Natural killer cell treated with Interleukin-12 subunit alpha and Interleukin-12 subunit beta and Interleukin-15 and Interleukin-18, amount 100 ng/mL, for 72 hours (primary cell): ENCODE data around the gene SIX6. TPM values are rescaled to one million over a fixed set of nuclear protein-coding genes. Genes with fewer than 3 reads are reported as not detected.

Experiments used
- ATAC-seq, 2 donors: fragments of 150-1000 bp; cut with Tn5 transposase in 1 of 2; sonication (Bioruptor Pico), chemical (Tn5 transposase) in 1 of 2; 2 replicates each; pipeline ENCODE4 v1.10.0; 2021
- DNase-seq: peaks from one replicate; pipeline ENCODE4 v3.0.0; 2022; ENCODE audit warnings: low spot score
- H3K27ac Mint-ChIP-seq, 2 donors: 1 replicate in 1 of 2; 2 replicates in 1 of 2; pipeline ENCODE4 v1.8.0; 2022; ENCODE audit warnings: mixed read lengths in 2 of 2, mild to moderate bottlenecking in 1 of 2, moderate library complexity in 1 of 2
- H3K27me3 Mint-ChIP-seq, 2 donors: 1 replicate in 1 of 2; 2 replicates in 1 of 2; pipeline ENCODE4 v1.8.0; 2022; ENCODE audit warnings: mixed read lengths in 2 of 2
- H3K36me3 Mint-ChIP-seq: one replicate; pipeline ENCODE4 v1.8.0; 2022; ENCODE audit warnings: mixed read lengths
- H3K4me1 Mint-ChIP-seq, 2 donors: 1 replicate in 1 of 2; 2 replicates in 1 of 2; pipeline ENCODE4 v1.8.0; 2022; ENCODE audit warnings: low read depth in 2 of 2, mixed read lengths in 2 of 2, mild to moderate bottlenecking in 1 of 2
- H3K4me3 Mint-ChIP-seq: one replicate; pipeline ENCODE4 v1.8.0; 2022; ENCODE audit warnings: mixed read lengths
- H3K9me3 Mint-ChIP-seq: 2 replicates; pipeline ENCODE4 v1.8.0; 2022; ENCODE audit warnings: mixed read lengths
- total RNA-seq, 2 donors: library from RNA; stranded (reverse); gene quantifications; one replicate each; pipeline ENCODE4 v1.2.3, GENCODE V29; 2022

Gene SIX6
- total RNA-seq, 2 donors from 2014 or later = not detected

DNA sequence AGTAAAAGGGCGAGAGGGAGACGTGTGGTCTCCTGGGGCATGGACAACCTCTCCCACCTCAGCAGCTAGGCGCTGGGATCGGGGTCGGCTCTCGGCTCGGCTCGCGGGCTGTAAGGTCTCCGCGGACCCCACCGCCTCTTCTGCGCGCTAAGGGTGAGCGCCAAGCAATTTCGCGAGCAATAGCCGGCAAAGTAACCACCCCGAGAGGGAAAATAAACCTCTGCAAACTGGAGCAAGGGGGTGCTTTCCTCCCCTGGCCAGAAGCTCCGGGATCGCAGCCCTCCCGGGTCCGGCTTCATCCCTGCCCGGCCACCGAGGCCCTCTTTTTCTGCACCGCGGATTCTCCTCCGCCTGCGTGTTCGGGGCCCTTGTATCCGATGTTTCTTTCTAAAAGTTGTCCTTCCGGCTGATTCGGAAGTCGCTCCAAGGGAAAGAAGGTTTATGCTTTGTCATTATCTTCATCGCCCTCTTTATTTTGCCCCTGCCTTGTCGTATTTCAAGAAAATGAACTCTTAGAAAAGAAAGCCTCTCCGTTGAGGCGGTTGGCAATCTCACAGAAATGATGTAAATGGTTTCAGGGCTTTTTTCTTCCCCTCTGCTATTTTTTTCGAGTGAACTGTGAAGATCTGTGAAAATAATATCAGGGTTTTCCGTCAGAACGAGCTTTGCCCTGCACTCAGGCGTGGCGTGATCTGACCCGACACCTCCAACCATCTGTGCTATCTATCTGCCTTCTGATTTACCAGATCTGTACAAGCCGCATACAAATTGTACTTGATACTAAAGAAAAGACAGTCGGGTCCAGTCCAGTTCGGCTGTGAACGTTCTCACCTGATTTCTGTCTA, 1.7 kb upstream of the SIX6 start:
- no peaks in the 10 kb centered on the region for H3K36me3 Mint-ChIP-seq
- H3K9me3 Mint-ChIP-seq = no peaks in the 10 kb centered on the region
- peaks cover 38 to 56% of the 10 kb centered on the region in 2 donors for H3K27me3 Mint-ChIP-seq
- no peak overlapping the region for H3K4me3 Mint-ChIP-seq
- no peaks in the 10 kb centered on the region for H3K4me1 Mint-ChIP-seq
- DNase-seq (no peak), ATAC-seq (no peak)
- H3K27ac Mint-ChIP-seq = no peak overlapping the region

DNA sequence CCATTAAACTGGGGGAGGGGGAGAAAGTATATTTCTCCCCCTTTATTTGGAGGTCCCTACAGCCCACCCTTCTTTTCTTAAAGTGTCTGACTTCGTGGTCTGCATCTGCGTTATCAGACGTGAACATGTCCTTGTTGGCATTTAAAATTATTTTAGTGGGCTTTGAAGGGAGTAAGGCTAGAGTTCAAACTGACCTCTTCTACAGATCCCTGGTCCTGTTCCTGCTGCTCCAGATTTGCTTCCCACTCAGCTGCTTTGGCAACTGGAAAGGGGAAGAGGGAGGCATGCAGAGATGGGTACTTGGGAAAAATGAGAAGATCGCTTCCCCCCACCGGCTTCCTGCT, 611 bp upstream of the SIX6 start:
- ATAC-seq = no peak
- H3K27me3 Mint-ChIP-seq = peaks cover 39 to 54% of the 10 kb centered on the region in 2 donors
- H3K4me1 Mint-ChIP-seq = no peaks in the 10 kb centered on the region
- H3K36me3 Mint-ChIP-seq = no peaks in the 10 kb centered on the region
- H3K27ac Mint-ChIP-seq = no peak overlapping the region
- no peaks in the 10 kb centered on the region for H3K9me3 Mint-ChIP-seq
- H3K4me3 Mint-ChIP-seq = no peak overlapping the region
- no peak for DNase-seq

DNA sequence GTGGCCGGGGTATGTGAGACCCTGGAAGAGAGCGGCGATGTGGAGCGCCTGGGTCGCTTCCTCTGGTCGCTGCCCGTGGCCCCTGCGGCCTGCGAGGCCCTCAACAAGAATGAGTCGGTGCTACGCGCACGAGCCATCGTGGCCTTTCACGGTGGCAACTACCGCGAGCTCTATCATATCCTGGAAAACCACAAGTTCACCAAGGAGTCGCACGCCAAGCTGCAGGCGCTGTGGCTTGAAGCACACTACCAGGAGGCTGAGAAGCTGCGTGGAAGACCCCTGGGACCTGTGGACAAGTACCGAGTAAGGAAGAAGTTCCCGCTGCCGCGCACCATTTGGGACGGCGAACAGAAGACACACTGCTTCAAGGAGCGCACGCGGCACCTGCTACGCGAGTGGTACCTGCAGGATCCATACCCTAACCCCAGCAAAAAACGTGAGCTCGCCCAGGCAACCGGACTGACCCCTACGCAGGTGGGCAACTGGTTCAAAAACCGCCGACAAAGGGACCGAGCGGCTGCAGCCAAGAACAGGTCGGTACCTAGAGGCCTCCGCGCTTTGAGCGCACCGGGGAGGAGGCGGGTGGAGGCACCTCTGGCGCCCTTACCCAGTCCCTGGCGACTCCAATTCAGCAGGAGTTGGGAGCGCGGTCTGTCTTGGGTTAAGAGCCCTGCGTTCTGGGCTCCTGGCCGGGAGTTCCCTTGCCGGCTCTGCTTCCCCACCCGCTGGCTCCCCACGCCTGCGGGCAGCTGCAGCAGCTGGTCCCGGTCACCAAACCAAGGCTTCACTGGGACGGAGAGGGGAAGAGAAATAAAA, 700 bp downstream of the SIX6 start:
- Mint-ChIP-seq H3K4me3 (no peak overlapping the region), H3K4me1 (no peaks in the 10 kb centered on the region), H3K36me3 (no peaks in the 10 kb centered on the region), H3K27me3 (peaks cover 44 to 58% of the 10 kb centered on the region in 2 donors), H3K9me3 (no peaks in the 10 kb centered on the region), H3K27ac (no peak overlapping the region)
- ATAC-seq (no peak), DNase-seq (no peak)

DNA sequence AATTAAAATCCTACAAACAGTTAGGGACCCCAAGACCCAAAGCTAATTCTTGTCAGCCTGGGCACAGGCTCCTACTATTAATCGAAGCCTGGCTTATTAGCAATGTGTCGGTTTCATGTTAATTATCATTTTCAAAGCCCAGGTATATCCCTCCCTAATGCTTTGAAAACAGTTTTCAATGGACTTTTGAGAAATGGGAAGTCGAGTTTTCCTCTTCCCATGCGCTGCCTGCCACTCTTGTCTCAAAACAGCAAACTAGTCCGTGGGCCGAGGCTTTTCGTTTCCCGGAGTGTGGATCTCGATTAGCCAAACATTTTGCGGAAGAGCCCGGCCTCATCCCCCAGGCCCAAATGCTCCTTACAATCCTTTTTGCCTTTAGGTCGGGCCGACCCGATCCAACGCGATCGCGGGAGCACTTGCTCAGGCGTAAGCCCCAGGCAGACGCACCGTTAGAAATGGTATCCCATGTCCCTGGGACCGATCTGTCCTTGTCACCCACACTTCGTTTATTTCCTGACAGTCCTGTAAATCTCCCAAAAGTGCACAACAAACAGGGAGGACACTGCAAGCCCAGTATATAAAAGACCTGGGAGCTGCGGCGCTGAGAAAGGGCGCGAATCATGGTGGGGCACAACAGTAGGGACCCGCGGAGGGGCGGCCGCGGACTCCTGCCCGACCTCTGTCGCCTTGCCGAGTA, 1.5 kb downstream of the SIX6 start:
- Mint-ChIP-seq H3K4me3 (no peak overlapping the region), H3K27ac (no peak overlapping the region), H3K4me1 (no peaks in the 10 kb centered on the region), H3K9me3 (no peaks in the 10 kb centered on the region), H3K36me3 (no peaks in the 10 kb centered on the region), H3K27me3 (peaks cover 43 to 54% of the 10 kb centered on the region in 2 donors)
- no peak for ATAC-seq
- DNase-seq = no peak

DNA sequence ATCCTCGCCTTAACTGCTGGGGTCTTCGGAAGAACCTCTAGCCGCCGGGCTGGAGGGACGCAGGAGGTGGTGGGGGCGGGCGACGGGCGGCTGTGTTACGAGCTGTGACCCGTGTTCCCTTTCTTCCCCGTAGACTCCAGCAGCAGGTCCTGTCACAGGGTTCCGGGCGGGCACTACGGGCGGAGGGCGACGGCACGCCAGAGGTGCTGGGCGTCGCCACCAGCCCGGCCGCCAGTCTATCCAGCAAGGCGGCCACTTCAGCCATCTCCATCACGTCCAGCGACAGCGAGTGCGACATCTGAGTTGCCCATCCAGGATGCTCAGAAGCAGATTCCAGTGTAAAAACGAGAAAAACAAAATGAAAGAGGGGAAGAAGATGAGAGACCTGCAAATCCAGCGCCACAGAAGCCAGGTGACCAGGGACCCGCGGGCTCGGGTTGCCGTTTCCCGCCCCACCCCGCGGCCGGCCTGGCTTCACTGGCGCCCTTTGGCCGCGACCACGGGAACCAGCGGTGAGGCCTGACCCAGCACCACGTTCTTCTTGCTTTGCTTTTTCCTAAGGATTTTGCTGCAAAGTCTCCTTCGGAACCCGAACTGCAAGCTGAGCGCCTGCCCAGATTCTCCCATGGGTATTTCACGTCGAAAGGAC, 2.1 kb downstream of the SIX6 start:
- DNase-seq (no peak), ATAC-seq (no peak)
- H3K27me3 Mint-ChIP-seq = peaks cover 43 to 52% of the 10 kb centered on the region in 2 donors
- H3K27ac Mint-ChIP-seq = no peak overlapping the region
- H3K36me3 Mint-ChIP-seq = peaks cover 2% of the 10 kb centered on the region
- H3K4me1 Mint-ChIP-seq = peaks cover 2% of the 10 kb centered on the region in 2 donors
- no peak overlapping the region for H3K4me3 Mint-ChIP-seq
- H3K9me3 Mint-ChIP-seq = peaks cover under 1% of the 10 kb centered on the region

DNA sequence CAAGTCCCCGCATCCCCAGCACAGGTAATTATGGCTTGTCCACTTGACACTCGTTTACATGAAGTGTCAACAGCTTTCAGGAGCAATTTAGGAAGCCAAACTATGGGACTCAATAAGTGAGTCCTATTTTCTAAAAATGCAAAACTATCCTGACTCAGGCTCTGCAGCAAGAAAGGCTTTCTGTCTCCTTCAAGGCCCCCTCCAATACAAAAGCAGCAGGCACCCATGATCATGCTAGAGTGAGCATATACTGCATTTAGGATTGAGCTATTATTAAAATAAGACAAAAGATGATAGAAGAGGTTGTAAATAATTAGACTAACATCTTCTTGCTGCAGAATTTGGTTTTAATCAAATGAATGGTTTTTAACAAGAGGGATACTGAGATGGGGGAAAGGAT, 3.2 kb downstream of the SIX6 start:
- DNase-seq (no peak), ATAC-seq (no peak)
- Mint-ChIP-seq H3K9me3 (peaks cover 4% of the 10 kb centered on the region), H3K27me3 (peaks cover 50 to 55% of the 10 kb centered on the region in 2 donors), H3K36me3 (peaks cover 8% of the 10 kb centered on the region), H3K27ac (no peak overlapping the region), H3K4me3 (no peak overlapping the region), H3K4me1 (peaks cover 7% of the 10 kb centered on the region in 2 donors)

DNA sequence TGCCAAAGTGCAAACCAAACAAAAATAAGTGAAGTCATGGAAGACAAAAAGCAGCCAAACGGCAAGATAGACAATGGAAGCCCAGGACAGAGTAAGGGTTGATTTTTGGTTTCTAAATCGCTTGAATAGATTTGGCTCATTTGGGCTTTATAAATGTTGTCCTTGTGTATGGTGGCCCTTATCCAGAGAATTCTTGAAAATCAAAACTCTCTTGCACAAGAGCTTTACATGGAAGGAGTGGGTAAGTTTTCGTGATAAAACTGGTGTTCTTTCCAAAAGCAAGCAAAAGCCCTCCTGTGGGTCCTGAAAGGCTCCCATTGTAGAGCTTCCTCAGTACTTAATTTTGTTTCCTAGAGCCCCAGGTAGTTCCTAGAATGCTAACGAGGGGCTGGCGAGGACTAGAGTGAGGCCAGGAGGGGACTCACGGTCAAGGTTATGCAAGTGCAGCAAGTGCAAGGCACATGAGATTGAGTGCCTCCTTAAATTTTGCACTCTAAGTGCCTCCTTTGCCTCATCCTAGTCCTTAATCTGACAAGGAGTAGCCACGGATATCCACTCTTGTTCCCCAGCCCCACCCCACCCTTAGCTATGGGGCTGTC, 4.1 kb downstream of the SIX6 start:
- H3K27ac Mint-ChIP-seq = no peak overlapping the region
- H3K9me3 Mint-ChIP-seq = peaks cover 4% of the 10 kb centered on the region
- ATAC-seq (no peak), DNase-seq (no peak)
- peaks cover 7% of the 10 kb centered on the region in 2 donors for H3K4me1 Mint-ChIP-seq
- peaks cover 43 to 55% of the 10 kb centered on the region in 2 donors for H3K27me3 Mint-ChIP-seq
- peaks cover 8% of the 10 kb centered on the region for H3K36me3 Mint-ChIP-seq
- no peak overlapping the region for H3K4me3 Mint-ChIP-seq

DNA sequence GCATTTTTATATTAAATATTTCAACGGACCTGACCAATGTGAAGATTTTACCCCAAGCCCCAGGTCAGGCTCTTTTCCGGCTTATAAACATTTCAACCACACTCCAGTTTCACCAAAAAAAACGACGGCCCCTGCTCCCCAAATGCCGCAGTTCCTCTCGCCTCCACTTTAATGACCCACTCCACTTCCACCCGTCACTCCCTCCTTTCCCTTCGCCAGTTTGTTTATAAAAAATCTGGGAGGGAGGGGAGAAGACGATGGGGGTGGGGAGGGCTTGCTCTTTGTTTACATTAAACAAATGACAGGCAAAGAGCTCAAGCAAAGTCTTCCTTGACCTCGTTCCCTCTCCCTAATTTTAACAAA, 5.4 kb downstream of the SIX6 start:
- no peak for DNase-seq
- no peak overlapping the region for H3K4me3 Mint-ChIP-seq
- H3K36me3 Mint-ChIP-seq = peaks cover 8% of the 10 kb centered on the region
- no peak overlapping the region for H3K27ac Mint-ChIP-seq
- no peak for ATAC-seq
- H3K27me3 Mint-ChIP-seq = peaks cover 41 to 54% of the 10 kb centered on the region in 2 donors
- peaks cover 4% of the 10 kb centered on the region for H3K9me3 Mint-ChIP-seq
- H3K4me1 Mint-ChIP-seq = peaks cover 7% of the 10 kb centered on the region in 2 donors

DNA sequence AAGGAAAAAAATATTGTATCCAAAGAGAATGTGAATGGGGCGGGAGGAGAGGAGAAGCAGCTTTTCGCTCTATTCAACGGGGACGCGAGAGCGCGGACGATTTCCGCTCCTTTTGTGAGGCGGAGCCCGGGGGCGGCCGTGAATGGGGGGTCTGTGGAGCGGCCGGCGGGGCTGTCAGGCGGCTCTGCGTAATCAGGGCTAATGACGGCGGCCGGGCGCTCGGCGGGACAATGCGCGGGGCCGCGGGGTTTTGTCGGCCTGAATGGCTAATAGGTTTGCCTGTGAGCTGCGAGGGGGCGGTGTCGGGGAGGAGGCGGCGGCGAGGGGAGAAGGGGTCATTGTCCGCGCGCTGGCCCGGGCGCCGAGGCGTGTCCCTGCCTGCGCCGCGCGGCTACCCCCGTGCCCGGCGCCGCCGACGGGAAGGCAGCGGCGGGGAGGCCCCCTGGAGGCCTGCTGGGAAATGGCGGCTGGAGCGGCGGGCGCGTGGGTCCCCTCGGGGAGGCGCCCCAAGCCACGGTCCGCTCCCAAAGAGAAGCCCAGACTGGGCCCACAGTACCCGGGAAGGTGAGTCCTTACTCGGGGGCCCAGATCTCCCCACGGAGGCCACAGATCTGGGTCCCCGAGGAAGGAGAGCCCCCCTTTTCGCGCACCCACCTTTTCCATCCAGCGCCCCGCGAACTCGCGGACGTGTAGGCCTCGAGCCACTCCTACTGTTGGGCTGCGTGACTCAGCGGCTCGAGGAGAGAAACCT, 6.0 kb downstream of the SIX6 start:
- DNase-seq (no peak), ATAC-seq (peak; percentile 33 to 50)
- H3K4me3 Mint-ChIP-seq = no peak overlapping the region

DNA sequence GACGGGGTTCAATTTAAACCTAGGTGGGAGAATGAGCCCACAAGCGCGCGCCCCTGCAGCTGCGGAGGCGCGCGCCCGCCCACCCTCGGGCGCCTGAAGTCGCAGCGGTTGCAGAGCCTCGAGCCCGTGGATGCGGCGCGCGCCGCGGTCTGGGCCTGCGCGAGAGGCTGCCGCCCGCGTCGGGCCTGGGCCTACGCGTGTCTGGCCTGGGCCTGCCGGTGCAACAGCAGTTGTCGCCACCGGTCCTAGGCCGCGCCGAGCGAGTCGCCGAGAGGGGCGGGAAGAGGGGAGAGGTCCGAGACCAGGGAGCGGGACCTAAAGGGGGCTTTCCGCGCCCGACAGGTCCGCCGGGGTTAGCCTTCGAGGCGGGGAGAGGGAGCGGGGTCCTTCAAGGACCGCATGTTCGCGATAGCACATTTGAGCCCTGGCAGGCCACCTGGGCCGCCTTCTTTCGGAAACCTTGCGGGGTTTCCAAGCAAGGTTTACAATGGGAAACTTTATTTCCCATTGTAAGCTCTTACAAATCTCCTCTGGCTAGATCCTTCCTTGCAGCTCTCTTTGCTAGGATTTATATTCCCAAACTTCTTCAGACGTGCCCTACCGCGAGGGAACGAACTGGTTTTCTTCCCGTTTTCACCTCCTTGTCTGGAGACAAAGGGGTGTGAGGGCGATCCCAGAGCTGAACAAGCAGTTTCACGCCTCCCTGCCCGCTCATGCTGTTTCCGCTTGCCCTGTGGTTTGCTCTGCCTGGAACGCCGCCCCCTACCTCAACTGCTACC, 6.8 kb downstream of the SIX6 start:
- H3K9me3 Mint-ChIP-seq = peaks cover 4% of the 10 kb centered on the region
- H3K4me3 Mint-ChIP-seq = peak overlapping the region; percentile 7
- DNase-seq (no peak), ATAC-seq (peak; percentile 41 to 57)
- peaks cover 40 to 54% of the 10 kb centered on the region in 2 donors for H3K27me3 Mint-ChIP-seq
- peaks cover 7% of the 10 kb centered on the region in 2 donors for H3K4me1 Mint-ChIP-seq
- H3K36me3 Mint-ChIP-seq = peaks cover 8% of the 10 kb centered on the region
- H3K27ac Mint-ChIP-seq = no peak overlapping the region

More for the DNA sequence above, 6.0 kb downstream of the SIX6 start:
- H3K27ac Mint-ChIP-seq = no peak overlapping the region
- H3K36me3 Mint-ChIP-seq = peaks cover 8% of the 10 kb centered on the region
- H3K4me1 Mint-ChIP-seq = peaks cover 7% of the 10 kb centered on the region in 2 donors
- peaks cover 4% of the 10 kb centered on the region for H3K9me3 Mint-ChIP-seq
- peaks cover 38 to 54% of the 10 kb centered on the region in 2 donors for H3K27me3 Mint-ChIP-seq

DNA sequence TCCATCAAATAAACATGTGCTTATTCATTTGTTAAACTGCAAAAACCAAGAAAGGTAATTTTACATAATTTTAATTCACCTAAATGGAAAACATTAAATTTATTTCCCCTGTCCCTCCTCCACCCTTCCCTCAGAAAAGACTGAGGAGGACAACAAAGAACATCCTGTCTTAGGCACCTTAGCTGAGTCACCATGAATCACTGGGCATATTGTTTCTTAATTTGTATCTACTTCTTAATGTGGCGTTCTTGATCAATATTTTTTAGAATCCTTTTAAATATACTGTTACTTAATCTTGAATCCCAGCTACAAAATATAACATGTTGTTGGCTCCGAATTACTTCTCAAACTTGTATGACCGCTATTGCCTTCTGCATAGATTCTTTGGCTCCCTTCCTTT, 23.5 kb downstream of the SIX6 start:
- ATAC-seq (no peak), DNase-seq (no peak)
- Mint-ChIP-seq H3K36me3 (peaks cover 7% of the 10 kb centered on the region), H3K9me3 (no peaks in the 10 kb centered on the region), H3K4me3 (no peak overlapping the region), H3K27ac (no peak overlapping the region), H3K27me3 (peaks cover 10 to 45% of the 10 kb centered on the region in 2 donors), H3K4me1 (no peaks in the 10 kb centered on the region)

DNA sequence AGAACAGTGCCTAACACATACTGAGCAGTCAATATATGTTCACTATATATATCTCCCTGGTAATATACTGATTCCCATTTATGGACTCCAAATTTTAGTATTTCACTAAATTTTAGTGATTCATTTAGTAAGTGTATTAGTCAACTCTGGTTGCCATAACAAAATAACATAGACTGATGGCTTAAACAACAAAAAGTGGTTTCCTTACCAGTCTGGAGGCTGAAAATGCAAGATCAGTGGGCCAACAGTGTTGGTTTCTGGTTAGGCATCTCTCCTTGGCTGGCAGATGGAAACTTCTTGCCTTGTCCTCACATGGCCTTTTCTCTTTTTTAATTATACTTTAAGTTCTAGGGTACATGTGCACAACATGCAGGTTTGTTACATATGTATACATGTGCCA, 28.7 kb downstream of the SIX6 start:
- no peak overlapping the region for H3K27ac Mint-ChIP-seq
- ATAC-seq = no peak
- no peaks in the 10 kb centered on the region for H3K4me1 Mint-ChIP-seq
- no peaks in the 10 kb centered on the region for H3K36me3 Mint-ChIP-seq
- H3K4me3 Mint-ChIP-seq = no peak overlapping the region
- DNase-seq = no peak
- H3K27me3 Mint-ChIP-seq = peaks cover 10 to 22% of the 10 kb centered on the region in 2 donors
- H3K9me3 Mint-ChIP-seq = peaks cover 7% of the 10 kb centered on the region
